ENCODE data around the gene DTL. TPM values are rescaled to one million over a fixed set of nuclear protein-coding genes. Genes with fewer than 3 reads are reported as not detected.

Gene DTL, protein sequence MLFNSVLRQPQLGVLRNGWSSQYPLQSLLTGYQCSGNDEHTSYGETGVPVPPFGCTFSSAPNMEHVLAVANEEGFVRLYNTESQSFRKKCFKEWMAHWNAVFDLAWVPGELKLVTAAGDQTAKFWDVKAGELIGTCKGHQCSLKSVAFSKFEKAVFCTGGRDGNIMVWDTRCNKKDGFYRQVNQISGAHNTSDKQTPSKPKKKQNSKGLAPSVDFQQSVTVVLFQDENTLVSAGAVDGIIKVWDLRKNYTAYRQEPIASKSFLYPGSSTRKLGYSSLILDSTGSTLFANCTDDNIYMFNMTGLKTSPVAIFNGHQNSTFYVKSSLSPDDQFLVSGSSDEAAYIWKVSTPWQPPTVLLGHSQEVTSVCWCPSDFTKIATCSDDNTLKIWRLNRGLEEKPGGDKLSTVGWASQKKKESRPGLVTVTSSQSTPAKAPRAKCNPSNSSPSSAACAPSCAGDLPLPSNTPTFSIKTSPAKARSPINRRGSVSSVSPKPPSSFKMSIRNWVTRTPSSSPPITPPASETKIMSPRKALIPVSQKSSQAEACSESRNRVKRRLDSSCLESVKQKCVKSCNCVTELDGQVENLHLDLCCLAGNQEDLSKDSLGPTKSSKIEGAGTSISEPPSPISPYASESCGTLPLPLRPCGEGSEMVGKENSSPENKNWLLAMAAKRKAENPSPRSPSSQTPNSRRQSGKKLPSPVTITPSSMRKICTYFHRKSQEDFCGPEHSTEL
- total RNA-seq = 10 to 100 TPM; 16.2 to 56.3 TPM

DNA sequence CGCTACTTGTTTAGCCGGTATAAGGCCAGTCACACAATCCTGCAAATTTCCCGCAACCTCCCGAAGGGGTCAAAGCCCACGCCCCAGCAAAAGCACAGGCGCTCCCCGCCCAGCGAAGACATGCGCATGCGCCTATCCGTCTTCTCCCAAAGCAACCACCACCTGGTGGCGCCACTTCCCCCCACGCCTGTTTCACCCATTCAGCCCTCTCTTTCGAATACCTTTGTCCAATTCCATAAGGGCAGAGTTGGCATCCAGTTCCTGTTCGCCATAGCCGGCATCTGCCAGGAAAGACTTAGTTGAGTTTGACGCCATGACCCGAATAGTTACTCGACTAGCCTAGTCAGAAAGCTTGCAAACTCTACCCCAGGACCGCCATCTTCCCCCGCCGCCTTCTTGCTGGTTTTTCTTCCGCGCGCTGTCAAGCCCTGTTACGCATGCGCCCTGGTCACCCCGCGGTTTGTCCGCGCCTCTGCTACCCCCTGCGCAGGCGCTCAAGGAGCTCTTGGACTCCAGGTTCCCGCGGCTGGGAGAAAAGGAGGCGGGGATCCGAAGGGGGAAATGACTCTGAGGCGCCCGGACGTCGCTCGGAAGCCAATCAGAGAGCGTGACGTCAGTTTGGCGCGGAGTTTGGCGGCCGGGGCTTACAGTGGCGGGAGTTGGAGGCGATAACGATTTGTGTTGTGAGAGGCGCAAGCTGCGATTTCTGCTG lies at the start of gene DTL, which contains the start of gene INTS7:
DTL (plus strand) TSS at position 626 of the 712 bp plus-strand sequence. CDS start 143 bp downstream, outside the sequence.
INTS7 (minus strand) TSS at position 435 of the 712 bp plus-strand sequence; CDS start at position 315, 120 bp downstream.

Small RNA genes lying within 50 kb of the gene (small RNA-seq; reads per million reads assigned to genes)
- gene MIR3122 (0 to 0.29 reads per million in 2 donors), gene RF00568 (0 reads per million in 2 donors), gene RN7SKP98 (0 reads per million in 2 donors)

Other genes with a start within 250 kb of the DTL start
- 10 to 100 TPM; 30.0 to 35.1 TPM for gene LPGAT1, start 205.0 kb upstream of the DTL start, total RNA-seq
- gene INTS7, start 191 bp upstream of the DTL start, total RNA-seq = 10 to 100 TPM; 24.1 to 27.0 TPM
- 10 to 100 TPM; 18.2 to 22.0 TPM for gene PPP2R5A, start 249.7 kb downstream of the DTL start, total RNA-seq